Bronchial epithelial cell (primary cell): ENCODE measurements around the gene FDPS. TPM values are rescaled to one million over a fixed set of nuclear protein-coding genes. Genes with fewer than 3 reads are reported as not detected.

Experiments used
- DNase-seq: peaks from one replicate; pipeline ENCODE4 v3.0.0-alpha.2; 2010; ENCODE audit warnings: low read depth
- FAIRE-seq: peaks from 2 replicates; lab custom pipeline; 2011; peaks lifted over from hg19 to GRCh38; lab: Jason Lieb, UNC
- H3K27me3 ChIP-seq: 2 replicates; pipeline ENCODE4 v1.5.1; 2011; ENCODE audit warnings: low read length; ENCODE audit not compliant: control insufficient read depth, insufficient read depth
- H3K36me3 ChIP-seq: 2 replicates; pipeline ENCODE4 v1.5.1; 2011; ENCODE audit warnings: low read length; ENCODE audit not compliant: control insufficient read depth, insufficient read depth
- H3K4me3 ChIP-seq: 2 replicates; pipeline ENCODE4 v1.5.1; 2011; ENCODE audit warnings: mild to moderate bottlenecking, low read depth, low read length, control low read depth
- total RNA-seq: library from RNA; depleted of rRNA; stranded (reverse); fragments of >200 nt; gene quantifications from 2 replicates; pipeline ENCODE4 v1.2.1, GENCODE V29; 2014
- TF ChIP-seq, protein P1 (sequence below): IDR thresholded peaks from 2 replicates; pipeline ENCODE4 v1.5.1; 2011; ENCODE audit warnings: mild to moderate bottlenecking, moderate library complexity, low read length, control low read depth, inconsistent platforms; ENCODE audit not compliant: insufficient read depth, severe bottlenecking

Gene FDPS
- total RNA-seq, 1 donor from 2014 or later: 167 TPM

DNA sequence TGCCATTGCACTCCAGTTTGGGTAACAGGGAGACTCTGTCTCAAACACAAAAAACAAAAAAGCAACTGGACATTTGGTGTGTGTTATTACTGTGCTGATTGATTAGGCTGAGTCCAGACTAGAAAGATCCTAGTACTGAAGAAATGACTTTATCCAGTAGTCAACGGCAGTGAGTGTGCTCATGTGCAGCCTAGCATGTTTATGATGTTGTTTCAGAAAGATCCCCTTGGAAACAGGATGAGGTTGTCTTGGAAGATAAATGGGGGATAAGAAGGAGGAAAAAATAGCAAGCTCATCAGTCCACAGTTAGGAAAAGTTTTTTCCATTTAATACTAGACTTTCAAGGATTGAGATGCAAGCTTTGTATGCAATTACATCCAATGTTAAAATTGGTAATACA, 26.3 kb downstream of the FDPS start:
- H3K36me3 ChIP-seq: peaks cover 14% of the 10 kb centered on the region

DNA sequence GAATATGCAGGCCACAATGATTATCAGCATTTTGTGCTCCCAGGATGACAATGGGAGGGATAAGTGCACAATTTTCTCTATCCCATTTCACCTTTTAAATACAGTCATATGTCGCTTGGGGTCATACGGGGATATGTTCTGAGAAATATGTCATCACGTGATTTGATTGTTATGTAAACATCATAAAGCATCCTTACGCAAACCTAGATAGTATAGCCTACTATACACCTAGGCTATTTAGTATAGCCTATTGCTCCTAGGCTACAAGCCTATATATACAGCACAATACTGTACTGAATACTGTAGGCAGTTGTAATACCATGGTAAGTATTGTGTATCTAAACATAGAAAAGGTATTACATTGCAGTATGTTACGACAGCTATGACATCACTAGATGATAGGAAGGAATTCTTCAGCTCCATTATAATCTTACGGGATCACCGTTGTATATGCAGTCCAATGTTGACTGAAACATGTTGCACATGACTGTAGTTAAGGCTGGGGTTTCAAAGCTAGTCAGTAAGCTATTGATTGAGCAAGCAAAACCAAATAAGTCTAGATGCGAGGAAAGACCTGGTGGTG, 30.9 kb downstream of the FDPS start:
- Histone ChIP-seq H3K4me3 (no peak overlapping the region), H3K27me3 (no peaks in the 10 kb centered on the region), H3K36me3 (peaks cover 15% of the 10 kb centered on the region)
- DNase-seq: no peak
- TF ChIP-seq, protein P1, sequence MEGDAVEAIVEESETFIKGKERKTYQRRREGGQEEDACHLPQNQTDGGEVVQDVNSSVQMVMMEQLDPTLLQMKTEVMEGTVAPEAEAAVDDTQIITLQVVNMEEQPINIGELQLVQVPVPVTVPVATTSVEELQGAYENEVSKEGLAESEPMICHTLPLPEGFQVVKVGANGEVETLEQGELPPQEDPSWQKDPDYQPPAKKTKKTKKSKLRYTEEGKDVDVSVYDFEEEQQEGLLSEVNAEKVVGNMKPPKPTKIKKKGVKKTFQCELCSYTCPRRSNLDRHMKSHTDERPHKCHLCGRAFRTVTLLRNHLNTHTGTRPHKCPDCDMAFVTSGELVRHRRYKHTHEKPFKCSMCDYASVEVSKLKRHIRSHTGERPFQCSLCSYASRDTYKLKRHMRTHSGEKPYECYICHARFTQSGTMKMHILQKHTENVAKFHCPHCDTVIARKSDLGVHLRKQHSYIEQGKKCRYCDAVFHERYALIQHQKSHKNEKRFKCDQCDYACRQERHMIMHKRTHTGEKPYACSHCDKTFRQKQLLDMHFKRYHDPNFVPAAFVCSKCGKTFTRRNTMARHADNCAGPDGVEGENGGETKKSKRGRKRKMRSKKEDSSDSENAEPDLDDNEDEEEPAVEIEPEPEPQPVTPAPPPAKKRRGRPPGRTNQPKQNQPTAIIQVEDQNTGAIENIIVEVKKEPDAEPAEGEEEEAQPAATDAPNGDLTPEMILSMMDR: no peak
- FAIRE-seq: no peak

More for the DNA sequence above, 26.3 kb downstream of the FDPS start:
- DNase-seq: no peak
- no peak overlapping the region for H3K4me3 ChIP-seq
- TF ChIP-seq, protein P1: no peak
- no peaks in the 10 kb centered on the region for H3K27me3 ChIP-seq
- FAIRE-seq: no peak

DNA sequence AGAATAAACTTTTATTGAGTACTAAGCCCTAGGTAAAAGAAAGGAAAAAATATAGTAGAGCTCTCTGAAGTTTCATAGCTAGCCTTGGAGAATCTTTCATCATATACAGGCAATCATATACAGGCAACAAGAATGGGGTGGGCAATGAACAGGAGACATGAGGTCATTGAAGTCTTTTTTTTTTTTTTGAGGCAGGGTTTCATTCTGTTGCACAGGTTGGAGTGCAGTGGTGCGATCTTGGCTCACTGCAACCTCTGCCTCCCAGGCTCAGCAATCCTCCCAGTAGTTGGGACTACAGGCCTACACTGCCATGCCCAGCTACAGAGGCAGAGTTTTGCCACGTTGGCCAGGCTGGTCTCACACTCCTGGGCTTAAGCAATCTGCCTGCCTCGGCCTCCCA, 34.2 kb downstream of the FDPS start:
- DNase-seq (no peak), FAIRE-seq (no peak)

DNA sequence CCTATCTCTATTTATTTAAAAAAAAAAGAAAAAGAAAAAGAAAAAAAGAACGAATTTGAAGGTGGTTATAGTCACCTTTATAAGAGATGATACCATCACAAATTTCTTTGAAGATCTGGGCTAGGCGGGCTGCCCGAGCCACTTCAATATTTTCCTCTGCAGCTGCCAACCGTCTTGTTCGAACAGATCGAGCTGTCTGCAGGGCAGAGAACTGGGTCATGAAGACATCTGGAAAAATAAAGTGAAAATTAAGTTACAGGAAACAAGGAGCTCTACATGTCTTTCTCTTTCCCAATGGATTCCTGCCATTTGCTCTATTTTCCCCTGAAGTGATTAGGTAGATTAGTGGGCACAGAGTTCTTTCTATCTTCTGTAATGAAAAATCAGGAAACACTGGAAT, 44.0 kb downstream of the FDPS start:
- TF ChIP-seq, protein P1: no peak
- H3K36me3 ChIP-seq: peaks cover 15% of the 10 kb centered on the region
- FAIRE-seq: no peak
- no peak overlapping the region for H3K4me3 ChIP-seq
- no peak for DNase-seq
- H3K27me3 ChIP-seq: no peaks in the 10 kb centered on the region

More for the DNA sequence above, 34.2 kb downstream of the FDPS start:
- TF ChIP-seq, protein P1: no peak
- peaks cover 21% of the 10 kb centered on the region for H3K36me3 ChIP-seq
- H3K4me3 ChIP-seq: no peak overlapping the region
- H3K27me3 ChIP-seq: no peaks in the 10 kb centered on the region

DNA sequence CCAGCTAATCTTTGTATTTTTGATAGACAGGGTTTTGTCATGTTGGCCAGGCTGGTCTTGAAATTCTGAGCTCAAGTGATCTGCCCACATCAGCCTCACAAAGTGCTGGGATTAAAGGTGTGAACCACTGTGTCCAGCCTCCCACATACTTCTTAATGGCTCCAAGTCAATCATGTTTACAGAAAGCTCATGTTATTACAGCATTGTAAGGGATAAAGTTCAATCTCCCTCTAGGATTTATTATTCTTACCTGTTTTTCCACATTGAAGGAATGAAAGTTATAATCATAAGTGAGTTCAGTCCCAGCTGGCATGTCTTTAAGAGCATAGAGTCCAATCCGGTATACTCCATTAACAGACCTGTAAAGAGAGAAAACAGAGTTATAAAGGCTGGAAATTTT, 51.4 kb downstream of the FDPS start:
- DNase-seq (no peak), FAIRE-seq (no peak)
- H3K4me3 ChIP-seq: no peak overlapping the region
- peaks cover 11% of the 10 kb centered on the region for H3K36me3 ChIP-seq
- TF ChIP-seq, protein P1: no peak
- H3K27me3 ChIP-seq: no peaks in the 10 kb centered on the region

Other genes starting within 250 kb of the FDPS start
- 8.7 and 12.9 TPM in 2 replicates for gene EFNA4, start 245.1 kb upstream of the FDPS start, total RNA-seq
- gene EFNA3, start 230.0 kb upstream of the FDPS start, total RNA-seq: 3.7 and 11.9 TPM in 2 replicates
- 31.9 and 54.3 TPM in 2 replicates for gene EFNA1, start 181.0 kb upstream of the FDPS start, total RNA-seq
- 149 and 161 TPM in 2 replicates for gene SLC50A1, start 173.0 kb upstream of the FDPS start, total RNA-seq
- 37.4 and 43.5 TPM in 2 replicates for gene DPM3, start 168.3 kb upstream of the FDPS start, total RNA-seq
- gene KRTCAP2, start 135.6 kb upstream of the FDPS start, total RNA-seq: 76.3 and 133 TPM in 2 replicates
- 0.26 and 0.64 TPM in 2 replicates for gene TRIM46, start 135.0 kb upstream of the FDPS start, total RNA-seq
- gene THBS3, start 101.0 kb upstream of the FDPS start, total RNA-seq: 16.3 and 19.6 TPM in 2 replicates
- 48.4 and 49.5 TPM in 2 replicates for gene MTX1, start 100.2 kb upstream of the FDPS start, total RNA-seq
- 3.2 and 3.7 TPM in 2 replicates for gene ENTREP3, start 53.4 kb upstream of the FDPS start, total RNA-seq
- 23.4 and 26.9 TPM in 2 replicates for gene SCAMP3, start 46.5 kb upstream of the FDPS start, total RNA-seq
- 19.7 and 23.4 TPM in 2 replicates for gene CLK2, start 35.4 kb upstream of the FDPS start, total RNA-seq
- gene HCN3, start 31.4 kb upstream of the FDPS start, total RNA-seq: 0.90 and 1.1 TPM in 2 replicates
- not detected in 2 replicates for gene PKLR, start 7.4 kb upstream of the FDPS start, total RNA-seq
- 13.2 and 20.6 TPM in 2 replicates for gene RUSC1, start 12.0 kb downstream of the FDPS start, total RNA-seq